Measurements from ENCODE around the gene ATRX.
"Not testable (repeated sequence)": the region's sequence is repeated elsewhere in the genome, so short reads cannot be mapped to it uniquely, and the experiment has no call there.

The ATRX gene

DNA sequence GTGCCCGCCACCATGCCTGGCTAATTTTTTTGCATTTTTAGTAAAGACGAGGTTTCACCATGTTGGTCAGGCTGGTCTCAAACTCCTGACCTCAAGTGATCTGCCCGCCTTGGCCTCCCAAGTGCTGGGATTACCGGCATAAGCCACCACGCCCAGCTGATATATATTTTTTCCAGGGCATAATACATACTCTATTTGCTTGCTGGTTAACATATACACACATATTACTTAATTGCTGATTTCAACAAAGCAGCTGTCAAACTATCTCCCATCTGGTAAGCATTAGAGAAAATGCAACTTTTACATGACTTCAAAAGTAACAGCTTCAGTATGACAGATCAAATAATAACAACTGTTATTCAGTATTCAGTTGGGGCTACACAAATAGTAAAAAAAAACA lies 164.6 kb downstream of the ATRX start:
- not testable (repeated sequence) for DNase-seq

DNA sequence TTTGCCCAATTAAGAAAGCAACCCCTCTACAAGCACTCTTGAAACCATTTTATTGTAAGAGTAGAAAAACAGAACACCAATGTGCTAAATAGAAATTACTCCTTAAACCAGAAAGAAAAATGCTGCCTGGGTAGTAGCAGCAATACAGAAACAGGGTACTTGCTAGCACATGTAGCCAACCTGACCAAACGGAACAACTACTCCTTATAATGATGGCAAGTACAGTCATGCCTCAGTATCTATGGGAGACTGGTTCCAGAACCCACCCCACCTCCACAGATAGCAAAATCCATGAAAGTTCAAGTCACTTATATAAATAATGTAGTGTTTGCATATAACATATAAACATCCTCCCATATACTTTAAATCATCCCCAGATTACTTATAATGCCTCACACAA lies 168.8 kb downstream of the ATRX start:
- DNase-seq: no peak

- DNase-seq: no peak
Measured at GRCh38 chrX:77603635-77604336, 182.2 kb downstream of the ATRX start.

- no peak for DNase-seq
Measured at GRCh38 chrX:77597511-77597910, 188.5 kb downstream of the ATRX start.

GRCh38 chrX:77597090-77597489 lies 188.9 kb downstream of the ATRX start:
- peak; percentile 22 for DNase-seq

DNA sequence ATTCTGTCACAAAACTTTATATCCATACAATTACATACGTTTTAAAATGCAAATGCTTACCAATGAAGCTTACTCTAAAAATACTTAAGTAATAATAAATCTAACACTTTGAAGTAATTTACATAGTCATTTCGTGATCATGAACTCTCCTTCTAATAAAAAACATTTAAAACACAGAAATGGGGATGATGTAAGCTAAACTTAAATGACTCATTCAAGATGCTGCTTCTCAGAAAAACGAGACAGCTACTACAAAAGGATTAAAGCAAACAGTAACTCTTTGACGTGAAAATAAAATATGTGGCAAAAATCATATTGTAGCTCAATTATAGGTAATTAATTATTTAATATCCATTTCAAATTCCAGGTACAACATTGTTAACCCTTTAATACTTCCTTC lies 190.2 kb downstream of the ATRX start:
- DNase-seq: no peak

GRCh38 chrX:77572322-77572721 lies 213.7 kb downstream of the ATRX start:
- no peak for DNase-seq

DNA sequence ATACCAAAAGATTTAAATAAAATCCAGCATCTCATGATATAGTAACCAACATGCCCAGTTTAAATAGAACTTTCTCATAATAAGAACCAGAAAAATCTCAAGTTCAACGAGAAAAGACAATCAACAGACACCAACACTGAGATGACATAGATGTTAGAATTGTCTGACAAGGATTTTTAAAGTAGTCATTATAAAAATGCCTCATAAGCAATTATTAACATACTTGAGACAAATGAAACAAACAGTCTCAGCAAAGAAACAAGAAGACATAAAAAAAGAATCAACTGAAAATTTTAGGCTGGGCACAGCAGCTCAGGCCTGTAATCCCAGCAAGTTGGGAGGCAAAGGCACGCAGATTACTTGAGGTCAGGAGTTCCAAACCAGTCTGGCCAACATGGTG lies 220.7 kb downstream of the ATRX start:
- DNase-seq: no peak

GRCh38 chrX:77564823-77565222 lies 221.2 kb downstream of the ATRX start:
- peak; percentile 0 for DNase-seq

- no peak for DNase-seq
Measured at GRCh38 chrX:77561372-77561771, 224.6 kb downstream of the ATRX start.

- no peak for DNase-seq
Measured at GRCh38 chrX:77556276-77556675, 229.7 kb downstream of the ATRX start.

- no peak for DNase-seq
Measured at GRCh38 chrX:77548751-77549150, 237.3 kb downstream of the ATRX start.

DNA sequence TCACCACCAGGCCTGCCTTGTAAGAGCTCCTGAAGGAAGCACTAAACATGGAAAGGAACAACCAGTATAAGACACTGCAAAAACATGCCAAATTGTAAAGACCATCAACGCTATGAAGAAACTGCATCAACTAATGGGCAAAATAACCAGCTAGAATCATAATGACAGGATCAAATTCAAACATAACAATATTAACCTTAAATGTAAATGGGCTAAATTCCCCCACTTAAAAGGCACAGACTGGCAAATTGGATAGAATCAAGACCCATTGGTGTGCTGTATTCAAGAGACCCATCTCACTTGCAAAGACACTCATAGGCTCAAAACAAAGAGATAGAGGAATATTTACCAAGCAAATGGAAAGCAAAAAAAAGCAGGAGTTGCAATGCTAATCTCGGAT lies 246.2 kb downstream of the ATRX start:
- not testable (repeated sequence) for DNase-seq

DNA sequence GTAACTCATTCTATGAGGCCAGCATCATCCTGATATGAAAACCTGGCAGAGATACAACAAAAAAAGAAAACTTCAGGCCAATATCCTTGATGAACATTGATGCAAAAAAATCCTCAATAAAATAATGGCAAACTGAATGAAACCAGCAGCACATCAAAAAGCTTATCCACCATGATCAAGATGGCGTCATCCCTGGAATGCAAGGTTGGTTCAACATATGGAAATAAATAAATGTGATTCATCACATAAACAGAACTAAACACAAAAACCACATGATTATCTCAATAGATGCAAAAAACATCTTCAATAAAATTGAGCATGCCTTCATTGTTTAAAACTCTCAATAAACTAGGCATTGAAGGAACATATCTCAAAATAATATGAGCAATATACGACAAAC lies 254.8 kb downstream of the ATRX start:
- DNase-seq: not testable (repeated sequence)

GRCh38 chrX:77528034-77528433 lies 258.0 kb downstream of the ATRX start:
- DNase-seq: no peak

DNA sequence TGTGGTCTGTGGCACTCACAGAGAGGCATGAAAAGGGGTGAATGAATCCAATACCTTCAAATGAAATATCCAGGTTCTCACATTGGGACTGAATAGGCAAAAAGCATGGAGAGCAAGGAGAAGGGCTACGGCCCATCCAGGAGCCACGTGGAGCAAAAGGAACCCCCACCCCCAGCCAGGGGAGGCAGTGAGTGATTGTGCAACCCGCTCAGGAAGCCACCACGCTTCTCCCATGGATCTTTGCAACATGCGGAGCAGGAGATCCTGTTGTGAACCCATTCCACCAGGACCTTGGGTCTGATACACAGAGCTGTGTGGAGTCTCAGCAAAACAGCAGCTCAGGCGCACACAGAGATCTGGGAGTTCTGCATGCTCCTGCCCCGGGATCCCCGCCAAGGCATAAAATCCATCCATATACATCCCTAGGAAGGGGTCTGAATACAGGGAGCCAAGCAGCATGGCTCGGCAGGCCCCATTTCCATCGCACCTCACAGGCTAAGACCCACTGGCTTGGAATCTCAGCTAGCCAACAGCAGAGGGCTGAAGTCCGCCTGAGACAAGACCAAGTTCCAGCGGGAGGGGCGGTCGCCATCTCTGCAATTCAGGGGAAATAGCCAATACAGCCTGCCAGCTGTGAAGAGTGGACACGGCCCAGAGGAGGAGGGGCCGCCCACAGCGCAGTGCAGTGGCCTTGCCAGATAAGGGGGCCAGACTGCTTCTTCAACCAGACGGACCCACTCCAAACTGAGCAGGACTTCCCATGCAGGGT lies 258.6 kb downstream of the ATRX start:
- no peak for DNase-seq

- DNase-seq: no peak
Measured at GRCh38 chrX:77519765-77520164, 266.3 kb downstream of the ATRX start.

DNA sequence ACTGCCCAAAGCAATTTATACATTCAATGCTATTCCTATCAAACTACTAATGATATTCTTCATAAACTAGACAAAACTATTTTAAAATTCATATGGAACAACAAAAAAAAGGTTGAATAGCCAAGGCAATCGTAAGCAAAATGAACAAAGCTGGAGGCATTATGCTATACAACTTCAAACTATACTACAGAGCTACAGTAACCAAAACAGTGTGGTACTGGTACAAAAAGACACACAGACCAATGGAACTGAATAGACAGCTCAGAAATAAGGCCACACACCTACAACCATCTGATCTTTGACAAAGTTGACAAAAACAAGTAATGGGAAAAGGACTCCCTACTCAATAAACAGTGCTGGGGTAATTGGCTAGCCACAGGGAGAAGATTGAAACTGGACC lies 271.8 kb downstream of the ATRX start:
- no peak for DNase-seq

DNA sequence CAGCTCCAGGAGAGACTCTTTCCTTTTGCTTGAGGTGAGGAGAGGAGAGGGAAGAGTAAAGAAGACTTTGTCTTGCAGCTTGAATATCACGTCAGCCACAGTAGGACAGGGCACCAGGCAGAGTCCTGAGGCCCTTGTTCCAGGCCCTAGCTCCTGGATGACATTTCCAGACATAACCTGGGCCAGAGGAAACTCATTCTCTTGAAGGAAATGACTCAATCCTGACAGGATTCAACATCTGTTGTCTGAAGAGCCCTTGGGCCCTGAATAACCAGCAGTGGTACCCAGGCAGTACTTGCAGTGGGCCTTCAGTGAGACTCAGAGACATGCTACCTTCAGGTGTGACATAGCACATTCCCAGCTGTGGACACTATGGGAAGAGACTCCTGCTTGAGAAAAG lies 276.0 kb downstream of the ATRX start:
- DNase-seq: no peak

DNA sequence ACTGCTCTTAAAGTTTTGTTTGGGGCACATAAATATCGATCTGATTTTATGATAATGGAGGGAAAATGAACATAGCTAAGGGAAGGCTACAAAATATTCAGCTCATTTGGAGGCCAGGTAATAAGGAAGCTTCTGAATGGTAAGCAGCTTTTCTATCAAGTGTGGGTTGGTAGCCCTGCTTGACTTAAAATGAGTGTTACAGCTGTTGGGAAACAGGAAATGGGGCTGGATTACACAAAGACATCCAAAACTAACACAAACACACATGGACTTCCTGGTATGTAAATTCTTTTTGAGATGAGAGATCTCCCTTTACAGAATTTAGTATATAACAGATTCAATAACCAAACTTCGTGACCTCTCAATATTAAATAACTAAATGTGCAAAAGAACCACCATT lies 280.8 kb downstream of the ATRX start:
- DNase-seq: peak; percentile 43

DNA sequence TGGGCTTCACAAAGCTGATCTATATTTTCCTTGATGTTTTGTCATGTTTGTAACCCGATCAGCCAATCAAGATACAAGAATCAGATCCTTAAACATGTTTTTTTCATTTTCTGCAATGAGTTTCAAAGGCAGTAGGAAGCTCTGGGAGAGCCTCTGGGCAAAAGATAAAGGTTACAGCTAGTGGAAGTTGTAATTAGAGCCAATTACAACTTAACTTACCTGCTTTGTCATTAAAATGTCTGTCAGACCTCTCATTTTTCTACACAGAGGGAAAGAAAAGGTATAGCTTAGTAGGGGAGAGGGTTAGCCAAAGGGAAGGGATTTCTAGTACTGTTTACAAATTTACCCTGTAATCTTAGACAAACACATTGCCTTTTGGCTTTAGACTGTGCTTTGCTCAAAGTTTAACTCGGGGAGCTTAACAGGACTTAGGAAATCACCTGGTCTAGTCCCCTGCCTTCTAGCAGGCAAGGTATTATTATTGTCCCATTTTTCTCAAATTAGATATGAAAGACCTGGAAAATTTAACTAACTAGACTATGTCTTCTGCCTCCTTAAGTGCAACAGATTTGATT lies 283.0 kb downstream of the ATRX start:
- DNase-seq: no peak

DNA sequence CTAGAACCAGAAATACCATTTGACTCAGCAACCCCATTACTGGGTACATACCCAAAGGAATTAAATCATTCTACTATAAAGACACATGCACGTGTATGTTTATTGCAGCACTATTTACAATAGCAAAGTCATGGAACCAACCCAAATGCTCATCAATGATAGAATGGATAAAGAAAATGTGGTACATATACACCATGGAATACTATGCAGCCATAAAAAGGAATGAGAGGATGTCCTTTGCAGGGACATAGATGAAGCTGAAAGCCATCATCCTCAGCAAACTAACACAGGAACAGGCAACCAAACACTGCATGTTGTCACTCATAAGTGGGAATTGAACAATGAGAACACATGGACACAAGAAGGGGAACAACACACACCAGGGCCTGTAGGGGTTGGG lies 285.9 kb downstream of the ATRX start:
- DNase-seq: not testable (repeated sequence)

DNA sequence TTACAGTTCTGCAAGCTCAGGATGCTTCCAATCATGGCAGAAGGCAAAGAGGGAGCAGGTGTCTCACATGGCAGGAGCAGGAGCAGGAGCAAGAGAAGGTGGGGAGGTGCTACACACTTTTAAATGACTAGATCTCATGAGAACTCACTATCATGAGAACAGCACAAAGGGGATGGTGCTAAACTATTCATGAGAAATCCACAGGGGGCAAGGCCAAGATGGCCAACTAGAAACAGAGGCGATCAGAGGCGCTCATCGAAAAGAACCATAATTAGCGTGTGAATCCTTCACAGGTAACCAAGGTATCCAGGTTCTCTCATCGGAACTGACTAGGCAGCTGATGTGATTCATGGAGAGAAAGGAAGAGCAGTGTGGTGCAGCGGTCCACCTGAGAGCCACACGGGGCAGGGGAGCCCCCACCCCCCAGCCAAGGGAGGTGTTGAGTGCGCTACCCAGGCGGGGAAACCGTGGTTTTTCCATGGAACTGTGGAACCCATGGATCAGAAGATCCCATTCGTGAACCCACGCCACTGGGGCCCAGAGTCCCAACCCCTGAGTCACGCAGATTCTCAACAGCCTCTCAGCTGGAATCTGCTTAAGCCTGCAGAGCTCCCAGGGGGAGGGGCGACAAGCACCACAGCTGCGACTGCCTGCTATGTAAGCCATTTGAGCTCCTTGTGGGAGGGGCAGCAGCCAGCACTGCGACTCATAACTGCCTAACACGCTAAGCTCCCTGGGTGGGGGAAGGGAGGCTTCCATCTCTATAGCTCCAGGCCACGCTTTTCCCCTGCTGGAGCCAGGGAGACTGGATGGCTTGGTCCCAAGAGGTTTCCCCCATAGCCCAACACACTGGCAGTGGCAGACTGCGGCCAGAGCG lies 292.1 kb downstream of the ATRX start:
- DNase-seq: no peak

Data from inflammatory macrophage treated with lipopolysaccharide for 4 hours (primary cell).